ENCODE measurements around the gene SLC25A21. TPM values are rescaled to one million over a fixed set of nuclear protein-coding genes. Genes with fewer than 3 reads are reported as not detected.

Gene SLC25A21
- total RNA-seq, 4 donors from 2014 or later: 0.82 to 11.1 TPM; not detected in 2

GRCh38 chr14:36844443-36845195, 327.8 kb downstream of the SLC25A21 start:
- Histone ChIP-seq H3K36me3 (no peaks in the 10 kb centered on the region), H3K4me3 (no peak overlapping the region), H3K27me3 (no peaks in the 10 kb centered on the region), H3K4me1 (peaks cover 0 to 8% (median 0%) of the 10 kb centered on the region in 4 donors), H3K9me3 (no peaks in the 10 kb centered on the region), H3K27ac (no peak overlapping the region)
- in situ Hi-C loops (cut with MboI; ENCODE audit: low pct_ligation_motif_present in 1 of 4, low pct_unique_long_range_greater_than_20kb in 1 of 4, low sequenced_read_pairs in 3 of 4) (no loop called here), intact Hi-C loops (cut with DNase I; ENCODE audit: low total_unique reads) (no loop called here)
- no peak for DNase-seq
- TF ChIP-seq EP300 (IDR thresholded peaks at IDR 0.05; ENCODE audit: low read depth) (no peak), CTCF (IDR thresholded peaks at IDR 0.05) (no peak), POLR2AphosphoS5 (IDR thresholded peaks at IDR 0.05) (no peak), POLR2A (IDR thresholded peaks at IDR 0.05) (no peak)
- WGBS, 2 donors (ENCODE audit: low coverage in 1 of 2): 74 to 77% methylated on average over 2 to 6 of the region's 6 CpGs

GRCh38 chr14:36843410-36843809, 329.0 kb downstream of the SLC25A21 start:
- WGBS, 2 donors (ENCODE audit: low coverage in 1 of 2): 77 to 86% methylated on average over 1 of the region's 1 CpG
- TF ChIP-seq POLR2AphosphoS5 (IDR thresholded peaks at IDR 0.05): no peak
- no peaks in the 10 kb centered on the region for H3K9me3 ChIP-seq
- no peaks in the 10 kb centered on the region for H3K27me3 ChIP-seq
- in situ Hi-C loops (cut with MboI; ENCODE audit: low pct_ligation_motif_present in 1 of 4, low pct_unique_long_range_greater_than_20kb in 1 of 4, low sequenced_read_pairs in 3 of 4) (no loop called here), intact Hi-C loops (cut with DNase I; ENCODE audit: low total_unique reads) (no loop called here)
- no peak for DNase-seq
- no peak overlapping the region for H3K27ac ChIP-seq
- peaks cover 0 to 8% (median 0%) of the 10 kb centered on the region in 4 donors for H3K4me1 ChIP-seq
- H3K36me3 ChIP-seq: no peaks in the 10 kb centered on the region
- H3K4me3 ChIP-seq: no peak overlapping the region

- no peaks in the 10 kb centered on the region for H3K36me3 ChIP-seq
- DNase-seq: no peak
- intact Hi-C loops (cut with DNase I; ENCODE audit: low total_unique reads): no loop called here
- in situ Hi-C loops (cut with MboI; ENCODE audit: low pct_ligation_motif_present in 1 of 4, low pct_unique_long_range_greater_than_20kb in 1 of 4, low sequenced_read_pairs in 3 of 4): no loop called here
- H3K27ac ChIP-seq: no peak overlapping the region
- no peak overlapping the region for H3K4me3 ChIP-seq
- no peaks in the 10 kb centered on the region for H3K9me3 ChIP-seq
- H3K4me1 ChIP-seq: no peaks in the 10 kb centered on the region
- TF ChIP-seq POLR2AphosphoS5 (IDR thresholded peaks at IDR 0.05) (no peak), POLR2A (IDR thresholded peaks at IDR 0.05) (no peak), CTCF (IDR thresholded peaks at IDR 0.05) (no peak), EP300 (IDR thresholded peaks at IDR 0.05; ENCODE audit: low read depth) (no peak)
- H3K27me3 ChIP-seq: no peaks in the 10 kb centered on the region
- 58 to 70% methylated on average over 2 of the region's 2 CpGs for WGBS, 2 donors (ENCODE audit: low coverage in 1 of 2)
Observed at GRCh38 chr14:36835128-36835527, 337.3 kb downstream of the SLC25A21 start.

GRCh38 chr14:36834293-36834692, 338.1 kb downstream of the SLC25A21 start:
- H3K27ac ChIP-seq: no peak overlapping the region
- intact Hi-C loops (cut with DNase I; ENCODE audit: low total_unique reads) (no loop called here), in situ Hi-C loops (cut with MboI; ENCODE audit: low pct_ligation_motif_present in 1 of 4, low pct_unique_long_range_greater_than_20kb in 1 of 4, low sequenced_read_pairs in 3 of 4) (no loop called here)
- DNase-seq: no peak
- H3K9me3 ChIP-seq: no peaks in the 10 kb centered on the region
- no peak overlapping the region for H3K4me3 ChIP-seq
- no peaks in the 10 kb centered on the region for H3K36me3 ChIP-seq
- TF ChIP-seq CTCF (IDR thresholded peaks at IDR 0.05) (no peak), POLR2A (IDR thresholded peaks at IDR 0.05) (no peak), POLR2AphosphoS5 (IDR thresholded peaks at IDR 0.05) (no peak), EP300 (IDR thresholded peaks at IDR 0.05; ENCODE audit: low read depth) (no peak)
- no peaks in the 10 kb centered on the region for H3K27me3 ChIP-seq
- 75 to 87% methylated on average over 2 of the region's 2 CpGs for WGBS, 2 donors (ENCODE audit: low coverage in 1 of 2)
- no peaks in the 10 kb centered on the region for H3K4me1 ChIP-seq

GRCh38 chr14:36829547-36829946, 342.9 kb downstream of the SLC25A21 start:
- H3K4me1 ChIP-seq: no peaks in the 10 kb centered on the region
- no peak overlapping the region for H3K4me3 ChIP-seq
- no peak for TF ChIP-seq POLR2A (IDR thresholded peaks at IDR 0.05)
- TF ChIP-seq EP300 (IDR thresholded peaks at IDR 0.05; ENCODE audit: low read depth): no peak
- no peak for TF ChIP-seq CTCF (IDR thresholded peaks at IDR 0.05)
- no peak for TF ChIP-seq POLR2AphosphoS5 (IDR thresholded peaks at IDR 0.05)
- no peak for DNase-seq
- intact Hi-C loops (cut with DNase I; ENCODE audit: low total_unique reads) (no loop called here), in situ Hi-C loops (cut with MboI; ENCODE audit: low pct_ligation_motif_present in 1 of 4, low pct_unique_long_range_greater_than_20kb in 1 of 4, low sequenced_read_pairs in 3 of 4) (no loop called here)
- WGBS, 2 donors (ENCODE audit: low coverage in 1 of 2): 80 to 86% methylated on average over 1 to 3 of the region's 3 CpGs
- no peak overlapping the region for H3K27ac ChIP-seq
- no peaks in the 10 kb centered on the region for H3K9me3 ChIP-seq
- no peaks in the 10 kb centered on the region for H3K27me3 ChIP-seq
- no peaks in the 10 kb centered on the region for H3K36me3 ChIP-seq
